Effector memory CD8-positive, alpha-beta T cell (primary cell): Measurements from ENCODE around the gene PLCL2.
"Not testable (repeated sequence)": the region's sequence is repeated elsewhere in the genome, so short reads cannot be mapped to it uniquely, and the experiment has no call there.

Source experiments
- ATAC-seq: fragments of 150-1000 bp; cut with Tn5 transposase; replicated peaks from 2 replicates; pipeline ENCODE4 v1.10.0; 2021; ENCODE audit warnings: mild to moderate bottlenecking, moderate library complexity
- DNase-seq, 3 experiments: peaks; one replicate each; pipeline ENCODE4 v3.0.0; 2021
- H3K27ac Mint-ChIP-seq, 2 donors: one replicate each; pipeline ENCODE4 v1.8.0; 2022; ENCODE audit warnings: mild to moderate bottlenecking in 2 of 2, mixed read lengths in 2 of 2, moderate library complexity in 2 of 2
- H3K27me3 Mint-ChIP-seq, 2 donors: one replicate each; pipeline ENCODE4 v1.8.0; 2022; ENCODE audit warnings: mixed read lengths in 2 of 2
- H3K36me3 Mint-ChIP-seq: one replicate; pipeline ENCODE4 v1.8.0; 2022; ENCODE audit warnings: mild to moderate bottlenecking, moderate library complexity, mixed read lengths; ENCODE audit not compliant: insufficient read depth
- H3K4me1 Mint-ChIP-seq, 2 donors: one replicate each; pipeline ENCODE4 v1.8.0; 2022; ENCODE audit warnings: low read depth in 2 of 2, mixed read lengths in 2 of 2
- H3K4me3 Mint-ChIP-seq, 2 donors: one replicate each; pipeline ENCODE4 v1.8.0; 2022; ENCODE audit warnings: mild to moderate bottlenecking in 2 of 2, mixed read lengths in 2 of 2, moderate library complexity in 2 of 2
- H3K9me3 Mint-ChIP-seq, 2 donors: one replicate each; pipeline ENCODE4 v1.8.0; 2022; ENCODE audit warnings: mixed read lengths in 2 of 2

The PLCL2 gene

DNA sequence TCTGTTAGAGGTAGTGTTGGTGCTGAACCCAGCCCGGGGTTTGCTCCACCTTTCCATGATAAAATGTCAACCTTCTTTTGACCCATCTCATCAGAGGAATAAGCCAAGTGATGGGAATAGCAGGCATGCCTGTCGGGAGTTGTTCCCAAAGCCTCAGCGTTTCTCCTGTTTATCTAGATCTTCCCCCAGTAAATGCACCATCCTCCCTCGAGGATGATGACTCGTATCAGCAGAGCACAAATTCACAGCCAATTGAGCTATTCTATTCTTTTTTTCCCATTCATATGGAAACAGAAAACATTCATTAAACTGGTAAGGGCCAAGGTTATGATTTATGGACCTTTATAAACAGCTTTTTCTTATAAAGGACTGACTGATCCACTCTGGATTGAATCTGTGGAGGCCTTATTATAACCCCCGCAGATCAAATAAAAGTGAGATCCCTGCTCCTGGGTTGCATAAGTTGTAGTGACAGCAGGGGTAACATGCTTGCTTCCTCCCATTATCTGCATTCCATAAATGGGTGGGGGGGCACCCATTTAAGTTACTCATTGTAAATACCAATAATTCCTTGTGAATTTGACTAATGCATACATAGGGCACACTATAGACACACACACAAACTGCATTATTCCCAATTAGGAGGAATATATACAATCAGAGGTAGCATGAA is 207.3 kb downstream of the PLCL2 start:
- ATAC-seq = no peak

DNA sequence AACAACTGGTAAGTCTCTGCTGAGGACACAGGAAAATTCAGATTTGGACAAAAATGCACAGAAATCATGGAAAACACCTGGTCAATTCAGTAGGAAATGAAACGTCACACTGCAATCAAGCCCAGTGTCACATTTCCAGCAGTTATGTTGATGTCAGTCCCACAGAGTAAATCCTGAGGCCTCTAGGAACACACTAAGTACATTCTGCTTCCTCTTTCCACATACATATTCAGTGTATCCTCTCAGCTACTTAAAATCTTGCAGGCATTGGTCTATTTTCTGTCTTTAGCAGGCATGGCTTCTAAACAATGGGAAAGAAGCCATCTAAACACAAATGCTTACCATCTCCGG is 207.8 kb downstream of the PLCL2 start:
- Mint-ChIP-seq H3K9me3 (no peaks in the 10 kb centered on the region), H3K36me3 (peaks cover 16% of the 10 kb centered on the region), H3K27ac (no peak overlapping the region), H3K4me3 (no peak overlapping the region), H3K27me3 (no peaks in the 10 kb centered on the region), H3K4me1 (peaks cover 21 to 26% of the 10 kb centered on the region in 2 donors)
- DNase-seq = no peak
- ATAC-seq = no peak

More for the DNA sequence above, 207.3 kb downstream of the PLCL2 start:
- DNase-seq = no peak
- Mint-ChIP-seq H3K4me1 (peaks cover 26 to 31% of the 10 kb centered on the region in 2 donors), H3K36me3 (peaks cover 16% of the 10 kb centered on the region), H3K27me3 (no peaks in the 10 kb centered on the region), H3K9me3 (no peaks in the 10 kb centered on the region), H3K27ac (no peak overlapping the region), H3K4me3 (no peak overlapping the region)

GRCh38 chr3:17094551-17094950 is 209.8 kb downstream of the PLCL2 start:
- no peak for DNase-seq
- peaks cover 11% of the 10 kb centered on the region for H3K36me3 Mint-ChIP-seq
- no peak overlapping the region for H3K27ac Mint-ChIP-seq
- no peaks in the 10 kb centered on the region for H3K9me3 Mint-ChIP-seq
- H3K27me3 Mint-ChIP-seq = no peaks in the 10 kb centered on the region
- no peak overlapping the region for H3K4me3 Mint-ChIP-seq
- peaks cover 6 to 7% of the 10 kb centered on the region in 2 donors for H3K4me1 Mint-ChIP-seq
- ATAC-seq = no peak

DNA sequence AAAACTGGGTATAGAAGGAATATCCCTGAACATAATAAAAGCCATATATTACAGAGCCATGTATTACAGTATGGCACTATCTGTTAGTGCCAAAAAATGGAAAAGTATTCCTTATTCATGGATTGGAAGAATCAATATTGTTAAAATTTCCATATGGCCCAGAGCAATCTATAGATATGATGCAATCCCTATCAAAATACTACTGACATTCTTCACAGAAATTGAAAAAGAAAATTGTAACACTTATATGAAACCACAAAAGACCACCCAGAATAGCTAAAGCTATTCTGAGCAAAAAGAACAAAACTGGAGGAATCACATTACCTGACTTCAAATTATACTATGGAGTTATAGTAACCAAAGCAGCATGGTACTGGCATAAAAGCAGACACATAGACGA is 218.8 kb downstream of the PLCL2 start:
- DNase-seq (no peak), ATAC-seq (no peak)
- H3K36me3 Mint-ChIP-seq = no peaks in the 10 kb centered on the region
- H3K27ac Mint-ChIP-seq = no peak overlapping the region
- peaks cover 2 to 4% of the 10 kb centered on the region in 2 donors for H3K4me1 Mint-ChIP-seq
- H3K27me3 Mint-ChIP-seq = no peaks in the 10 kb centered on the region
- H3K4me3 Mint-ChIP-seq = no peak overlapping the region
- H3K9me3 Mint-ChIP-seq = peaks cover 0 to 2% of the 10 kb centered on the region in 2 donors

GRCh38 chr3:17106801-17107200 is 222.0 kb downstream of the PLCL2 start:
- H3K27ac Mint-ChIP-seq, H3K36me3 Mint-ChIP-seq, H3K9me3 Mint-ChIP-seq, ATAC-seq, H3K4me1 Mint-ChIP-seq, H3K27me3 Mint-ChIP-seq, DNase-seq, H3K4me3 Mint-ChIP-seq: not testable (repeated sequence)

- Mint-ChIP-seq H3K27ac (no peak overlapping the region), H3K27me3 (no peaks in the 10 kb centered on the region), H3K9me3 (peaks cover 0 to 2% of the 10 kb centered on the region in 2 donors), H3K36me3 (no peaks in the 10 kb centered on the region), H3K4me3 (no peak overlapping the region), H3K4me1 (peaks cover 3 to 8% of the 10 kb centered on the region in 2 donors)
- no peak for DNase-seq
- ATAC-seq = no peak
These were observed 226.1 kb downstream of the PLCL2 start for GRCh38 chr3:17110660-17111396.

GRCh38 chr3:17111586-17111985 is 226.8 kb downstream of the PLCL2 start:
- Mint-ChIP-seq H3K27ac (no peak overlapping the region), H3K36me3 (no peaks in the 10 kb centered on the region), H3K9me3 (peaks cover 0 to 2% of the 10 kb centered on the region in 2 donors), H3K4me3 (no peak overlapping the region), H3K4me1 (peaks cover 3 to 8% of the 10 kb centered on the region in 2 donors), H3K27me3 (no peaks in the 10 kb centered on the region)
- DNase-seq (no peak), ATAC-seq (no peak)

DNA sequence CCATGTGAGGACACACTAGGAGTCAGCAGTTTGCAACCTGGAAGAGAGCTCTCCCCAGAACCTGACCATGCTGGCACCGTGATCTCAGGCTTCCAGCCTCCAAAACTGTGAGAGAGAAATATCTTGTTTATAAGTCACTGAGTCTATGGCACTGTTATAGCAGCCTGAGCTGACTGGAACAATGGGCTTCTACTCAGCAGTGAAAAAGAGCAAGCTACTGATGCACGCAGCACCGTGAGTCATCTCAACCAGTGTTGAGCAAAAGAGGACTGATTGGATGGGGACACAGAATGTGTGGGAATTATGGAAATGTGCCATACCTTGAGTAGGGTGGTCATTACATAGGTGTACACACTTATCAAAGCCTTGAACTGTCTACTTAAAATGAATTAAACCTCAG is 230.4 kb downstream of the PLCL2 start:
- no peaks in the 10 kb centered on the region for H3K27me3 Mint-ChIP-seq
- H3K4me3 Mint-ChIP-seq = no peak overlapping the region
- no peak for DNase-seq
- peaks cover 3 to 12% of the 10 kb centered on the region in 2 donors for H3K4me1 Mint-ChIP-seq
- H3K36me3 Mint-ChIP-seq = no peaks in the 10 kb centered on the region
- ATAC-seq = no peak
- no peaks in the 10 kb centered on the region for H3K9me3 Mint-ChIP-seq
- H3K27ac Mint-ChIP-seq = no peak overlapping the region

DNA sequence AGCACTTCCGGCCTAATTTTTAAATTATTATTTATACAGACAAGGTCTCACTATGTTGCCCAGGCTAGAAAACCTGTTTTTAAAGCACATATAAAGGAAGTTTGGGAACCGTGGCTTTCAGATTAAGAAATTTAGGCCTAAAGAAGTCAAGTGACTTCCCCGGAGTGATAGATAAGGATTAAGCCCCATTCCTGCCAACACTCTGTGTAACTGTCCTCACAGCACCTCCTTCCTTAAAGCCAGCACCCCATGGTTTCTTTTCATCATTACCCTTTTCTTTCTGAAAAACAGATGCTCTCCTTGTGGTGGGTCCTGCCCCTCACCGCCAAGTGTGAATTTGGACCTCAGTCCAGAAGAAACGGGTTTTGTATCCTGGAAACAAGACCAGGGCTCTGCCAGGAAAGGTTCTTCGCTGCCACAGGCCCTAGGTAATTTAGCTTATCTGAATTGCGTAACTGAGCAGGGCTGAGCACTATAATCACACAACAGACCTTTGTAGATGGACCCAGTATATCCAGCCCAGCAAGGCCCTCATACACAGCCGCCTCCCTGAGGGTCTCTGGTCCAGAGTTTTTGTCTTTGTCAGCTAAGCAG is 231.3 kb downstream of the PLCL2 start:
- DNase-seq (no peak), ATAC-seq (no peak)
- peaks cover 3 to 12% of the 10 kb centered on the region in 2 donors for H3K4me1 Mint-ChIP-seq
- no peak overlapping the region for H3K27ac Mint-ChIP-seq
- no peaks in the 10 kb centered on the region for H3K27me3 Mint-ChIP-seq
- H3K36me3 Mint-ChIP-seq = no peaks in the 10 kb centered on the region
- H3K9me3 Mint-ChIP-seq = no peaks in the 10 kb centered on the region
- no peak overlapping the region for H3K4me3 Mint-ChIP-seq

DNA sequence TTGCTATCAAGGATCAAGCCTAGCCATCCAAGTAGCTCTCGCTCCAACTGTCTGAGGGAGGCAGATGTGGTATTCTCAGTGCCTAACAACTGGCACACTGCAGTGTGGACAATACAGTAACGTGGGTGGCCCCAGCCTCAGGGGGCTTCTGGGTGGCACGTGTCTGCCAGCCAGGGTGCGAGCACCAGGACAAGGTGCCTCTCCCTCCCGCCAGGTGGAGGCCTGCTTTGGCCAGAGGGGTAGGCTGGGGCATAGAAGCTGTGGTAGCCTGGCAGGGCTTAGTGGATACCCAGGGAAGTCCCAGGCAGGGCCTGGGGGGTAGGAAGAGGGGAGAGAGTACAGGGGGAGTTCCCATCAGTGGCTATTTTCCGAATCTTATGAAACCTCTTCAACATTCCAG is 234.0 kb downstream of the PLCL2 start:
- H3K27ac Mint-ChIP-seq = no peak overlapping the region
- ATAC-seq (no peak), DNase-seq (no peak)
- no peaks in the 10 kb centered on the region for H3K9me3 Mint-ChIP-seq
- no peaks in the 10 kb centered on the region for H3K27me3 Mint-ChIP-seq
- peaks cover under 1 to 9% of the 10 kb centered on the region in 2 donors for H3K4me1 Mint-ChIP-seq
- H3K36me3 Mint-ChIP-seq = no peaks in the 10 kb centered on the region
- H3K4me3 Mint-ChIP-seq = no peak overlapping the region

GRCh38 chr3:17119201-17120072 is 234.7 kb downstream of the PLCL2 start:
- no peak for ATAC-seq
- no peaks in the 10 kb centered on the region for H3K36me3 Mint-ChIP-seq
- peaks cover 0 to 4% of the 10 kb centered on the region in 2 donors for H3K4me1 Mint-ChIP-seq
- DNase-seq = no peak
- peak overlapping the region in 1 of 2 donors; percentile 9 for H3K27ac Mint-ChIP-seq
- no peaks in the 10 kb centered on the region for H3K9me3 Mint-ChIP-seq
- H3K4me3 Mint-ChIP-seq = no peak overlapping the region
- H3K27me3 Mint-ChIP-seq = no peaks in the 10 kb centered on the region

DNA sequence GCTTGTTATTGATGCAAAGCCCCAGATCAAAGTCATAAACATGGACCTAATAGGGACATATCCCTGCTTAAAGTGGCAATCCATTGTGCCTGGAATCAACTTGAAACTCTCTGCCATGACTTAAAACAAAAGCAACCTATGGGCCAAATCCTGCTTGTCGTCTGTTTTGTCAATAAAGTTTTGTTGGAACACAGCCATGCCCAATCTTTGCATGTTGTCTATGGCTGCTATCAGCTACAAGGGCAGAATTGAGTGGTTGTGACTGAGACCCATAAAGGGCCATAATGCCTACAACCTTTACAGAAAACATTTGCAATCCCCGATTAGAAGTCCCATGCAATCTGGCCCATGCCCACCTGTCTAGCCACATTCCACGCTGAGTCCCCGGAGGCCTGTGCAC is 235.4 kb downstream of the PLCL2 start:
- Mint-ChIP-seq H3K4me3 (no peak overlapping the region), H3K27ac (peak overlapping the region in 1 of 2 donors; percentile 9), H3K9me3 (no peaks in the 10 kb centered on the region), H3K36me3 (no peaks in the 10 kb centered on the region), H3K4me1 (peaks cover 0 to 4% of the 10 kb centered on the region in 2 donors), H3K27me3 (no peaks in the 10 kb centered on the region)
- ATAC-seq (no peak), DNase-seq (no peak)

DNA sequence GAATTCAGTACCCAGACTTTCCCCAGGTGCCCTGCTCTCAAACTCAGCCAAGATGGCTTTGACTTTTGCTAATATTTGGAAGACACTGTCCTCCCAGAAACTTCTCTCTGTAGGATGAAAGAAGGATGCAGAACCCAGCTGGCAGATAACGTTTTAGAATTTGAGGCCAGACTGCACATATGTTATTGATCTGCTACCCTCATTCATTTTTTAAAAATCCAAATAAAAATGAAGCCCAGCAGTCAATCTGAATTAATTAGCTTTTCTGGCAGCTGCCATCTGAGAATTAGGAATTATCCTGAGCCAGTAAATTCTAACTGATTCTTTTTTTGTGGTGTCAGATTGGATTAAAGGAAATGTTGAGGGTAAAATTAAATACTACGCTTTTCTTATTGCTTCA is 236.6 kb downstream of the PLCL2 start:
- H3K36me3 Mint-ChIP-seq = no peaks in the 10 kb centered on the region
- H3K4me1 Mint-ChIP-seq = peaks cover 0 to 4% of the 10 kb centered on the region in 2 donors
- H3K4me3 Mint-ChIP-seq = no peak overlapping the region
- no peaks in the 10 kb centered on the region for H3K9me3 Mint-ChIP-seq
- no peak overlapping the region for H3K27ac Mint-ChIP-seq
- ATAC-seq (no peak), DNase-seq (no peak)
- H3K27me3 Mint-ChIP-seq = no peaks in the 10 kb centered on the region
